GM12892 (cell line): Measurements from ENCODE around the gene GALNT13.

Source experiments
- POLR2AphosphoS5 ChIP-seq: IDR thresholded peaks from 2 replicates; pipeline ENCODE4 v1.6.1; 2011; ENCODE audit warnings: low read depth, low read length, control low read depth
- TAF1 ChIP-seq: IDR thresholded peaks from 2 replicates; pipeline ENCODE4 v1.6.1; 2011; ENCODE audit warnings: low read depth, mild to moderate bottlenecking, control low read depth, low read length, borderline replicate concordance

DNA sequence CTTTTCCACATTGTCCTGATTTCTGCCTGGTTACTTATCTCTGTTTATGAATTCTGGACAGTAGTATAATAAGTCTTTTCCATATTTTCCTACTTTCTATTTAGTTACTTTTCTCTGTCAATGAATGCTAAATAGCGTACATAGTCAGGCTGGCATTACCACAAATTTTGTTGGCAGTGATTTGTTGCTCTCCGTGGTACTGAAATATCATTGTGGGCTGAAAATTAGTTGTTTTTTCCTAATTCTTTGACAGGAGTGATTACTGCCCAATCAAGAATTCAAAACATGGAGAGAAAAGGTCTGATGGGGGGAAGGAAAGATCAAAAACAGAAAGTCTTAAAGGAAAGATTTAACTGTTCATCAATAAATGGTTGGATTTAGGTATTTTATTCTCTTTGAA lies 7.7 kb upstream of the GALNT13 start:
- TF ChIP-seq POLR2AphosphoS5 (no peak), TAF1 (no peak)
